Fibroblast of the aortic adventitia (primary cell): ENCODE results near the gene SLC29A4. TPM values are rescaled to one million over a fixed set of nuclear protein-coding genes. Genes with fewer than 3 reads are reported as not detected.
"Not testable (repeated sequence)": the region's sequence is repeated elsewhere in the genome, so short reads cannot be mapped to it uniquely, and the experiment has no call there.

Experiments used
- DNase-seq: peaks from one replicate; pipeline ENCODE4 v3.0.0-alpha.2; 2010; ENCODE audit warnings: low read depth
- H3K4me3 ChIP-seq: 2 replicates; pipeline ENCODE4 v1.5.1; 2011; ENCODE audit warnings: low read depth, mild to moderate bottlenecking, control low read depth, low read length, moderate library complexity
- CTCF ChIP-seq: IDR thresholded peaks from 2 replicates; pipeline ENCODE4 v1.5.1; 2011; ENCODE audit warnings: mild to moderate bottlenecking, low read length, control low read depth, inconsistent platforms; ENCODE audit not compliant: insufficient read depth
- total RNA-seq: library from RNA; depleted of rRNA; stranded (reverse); fragments of >200 nt; gene quantifications from 2 replicates; pipeline ENCODE4 v1.2.3, GENCODE V29; 2012; ENCODE audit warnings: low replicate concordance

SLC29A4 gene
- total RNA-seq, 1 donor, result 0.90 TPM

GRCh38 chr7:5322621-5323410 is 40.1 kb downstream of the SLC29A4 start:
- no peak for TF ChIP-seq CTCF
- no peak for DNase-seq
- H3K4me3 ChIP-seq, result no peak overlapping the region

DNA sequence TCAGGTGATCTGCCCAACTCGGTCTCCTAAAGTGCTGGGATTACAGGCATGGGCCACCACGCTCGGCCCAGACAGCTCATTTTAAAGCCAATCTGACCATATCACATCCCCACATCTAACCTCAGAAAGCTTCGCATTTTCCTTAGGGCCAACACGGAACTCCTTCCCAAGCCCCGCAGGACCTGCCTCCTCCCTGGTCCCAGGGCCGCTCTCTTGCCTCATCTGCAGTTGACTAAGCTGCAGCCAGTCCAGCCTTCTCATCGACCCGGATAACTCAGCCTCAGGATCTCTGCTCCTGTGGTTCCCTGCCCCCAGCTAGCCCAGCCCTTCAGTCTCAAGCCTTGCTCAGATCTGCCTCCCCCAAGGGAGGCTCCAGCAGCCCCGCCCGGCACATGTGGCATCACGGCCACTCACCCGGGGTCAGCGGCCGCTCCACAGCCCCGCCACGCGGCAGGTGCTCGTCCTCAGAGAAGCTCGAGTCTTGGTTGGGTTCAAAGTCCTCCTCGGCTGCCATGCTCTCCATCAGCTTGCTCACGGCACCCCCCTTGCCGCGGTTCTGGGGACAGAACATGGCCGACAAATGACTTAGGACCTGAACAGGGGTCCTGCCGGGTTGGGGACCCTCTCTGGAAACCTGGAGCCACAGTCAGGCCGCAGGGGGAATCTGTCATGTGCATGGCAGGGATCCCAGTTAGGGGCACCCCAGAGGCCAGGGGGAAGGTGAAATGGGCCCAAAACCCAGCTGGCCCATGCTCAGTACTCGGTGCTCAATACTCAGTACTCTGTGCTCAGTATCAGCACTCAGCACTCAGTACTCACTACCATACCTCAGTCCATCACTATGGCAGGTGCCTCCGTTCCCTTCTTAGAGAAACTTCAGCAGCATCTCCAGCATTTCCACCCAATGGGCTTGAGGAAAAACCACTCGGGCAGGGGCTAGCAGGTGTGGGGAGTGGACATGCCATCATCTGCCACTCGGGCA is 41.3 kb downstream of the SLC29A4 start:
- DNase-seq, H3K4me3 ChIP-seq: not testable (repeated sequence)

GRCh38 chr7:5324961-5325360 is 42.2 kb downstream of the SLC29A4 start:
- no peak for DNase-seq
- H3K4me3 ChIP-seq, result no peak overlapping the region
- TF ChIP-seq CTCF, result no peak

GRCh38 chr7:5330288-5330687 is 47.5 kb downstream of the SLC29A4 start:
- no peak for TF ChIP-seq CTCF
- H3K4me3 ChIP-seq, result no peak overlapping the region
- no peak for DNase-seq

DNA sequence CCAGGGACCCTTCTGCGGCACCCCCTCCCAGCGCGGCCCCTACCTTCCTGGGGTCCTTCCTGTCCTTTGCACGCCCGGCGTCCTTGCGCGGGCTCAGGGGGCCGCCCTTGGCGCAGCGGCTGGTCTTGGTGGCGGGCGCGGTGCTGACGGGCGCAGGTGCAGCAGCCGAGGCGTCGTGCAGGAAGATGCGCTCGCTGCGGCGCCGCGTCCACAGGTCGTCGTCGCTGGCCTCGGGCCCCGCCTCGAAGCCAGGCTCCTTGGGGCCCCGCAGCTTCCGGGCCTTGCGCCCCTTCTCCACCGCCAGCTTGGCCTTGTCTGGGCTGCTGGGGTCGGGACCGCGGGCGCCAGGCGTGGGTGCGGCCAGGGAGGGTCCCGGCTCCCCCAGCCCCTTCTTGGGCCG is 49.8 kb downstream of the SLC29A4 start:
- H3K4me3 ChIP-seq, result no peak overlapping the region
- no peak for DNase-seq
- no peak for TF ChIP-seq CTCF

GRCh38 chr7:5333121-5334045 is 50.6 kb downstream of the SLC29A4 start:
- no peak for DNase-seq
- no peak overlapping the region for H3K4me3 ChIP-seq
- no peak for TF ChIP-seq CTCF
